ENCODE data around the gene IGFN1. TPM values are rescaled to one million over a fixed set of nuclear protein-coding genes. Genes with fewer than 3 reads are reported as not detected.

IGFN1 gene
- total and polyA plus RNA-seq, 2 experiments from 2014 or later: not detected

DNA sequence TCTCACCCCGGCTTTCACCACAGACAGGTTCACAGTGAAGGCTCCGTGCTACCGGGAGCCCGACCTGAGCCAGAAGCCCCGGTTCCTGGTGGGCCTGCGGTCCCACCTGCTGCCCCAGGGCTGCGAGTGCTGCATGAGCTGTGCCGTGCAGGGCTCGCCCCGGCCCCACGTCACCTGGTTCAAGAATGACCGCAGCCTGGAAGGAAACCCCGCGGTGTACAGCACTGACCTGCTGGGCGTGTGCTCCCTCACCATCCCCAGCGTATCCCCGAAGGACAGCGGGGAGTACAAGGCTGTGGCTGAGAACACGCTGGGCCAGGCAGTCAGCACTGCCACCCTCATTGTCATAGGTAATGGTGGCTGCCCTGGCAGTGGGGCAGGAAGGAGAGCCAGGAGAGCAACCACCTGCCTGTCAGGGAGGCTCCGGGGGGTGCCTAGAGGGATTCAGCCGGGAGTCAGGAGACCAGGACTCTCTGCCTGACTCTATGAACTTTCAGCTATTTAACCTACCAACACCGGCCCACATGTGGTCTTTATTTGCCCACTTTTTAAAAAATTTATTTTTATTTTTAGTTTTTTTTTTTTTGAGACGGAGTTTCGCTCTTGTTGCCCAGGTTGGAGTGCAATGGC, 36.4 kb downstream of the IGFN1 start:
- ATAC-seq (no peak; the same call in 2 of the 3 replicates), DNase-seq (ENCODE audit: low spot score) (no peak)
- no peak overlapping the region for H3K4me2 ChIP-seq
- Mint-ChIP-seq H3K27ac (no peak overlapping the region), H3K27me3 (ENCODE audit: insufficient read depth, low read depth, poor library complexity) (no peaks in the 10 kb centered on the region), H3K4me1 (no peaks in the 10 kb centered on the region), H3K9me3 (peaks cover 6% of the 10 kb centered on the region; the same call in 2 of the 3 replicates), H3K4me3 (no peak overlapping the region), H3K36me3 (ENCODE audit: low read depth) (no peaks in the 10 kb centered on the region)
- no peak overlapping the region for H3K27ac ChIP-seq (ENCODE audit: low read depth)
- H3K36me3 ChIP-seq (ENCODE audit: insufficient read depth): no peaks in the 10 kb centered on the region
- no peaks in the 10 kb centered on the region for H3K4me1 ChIP-seq (ENCODE audit: insufficient read depth)
- TF ChIP-seq, protein P1, sequence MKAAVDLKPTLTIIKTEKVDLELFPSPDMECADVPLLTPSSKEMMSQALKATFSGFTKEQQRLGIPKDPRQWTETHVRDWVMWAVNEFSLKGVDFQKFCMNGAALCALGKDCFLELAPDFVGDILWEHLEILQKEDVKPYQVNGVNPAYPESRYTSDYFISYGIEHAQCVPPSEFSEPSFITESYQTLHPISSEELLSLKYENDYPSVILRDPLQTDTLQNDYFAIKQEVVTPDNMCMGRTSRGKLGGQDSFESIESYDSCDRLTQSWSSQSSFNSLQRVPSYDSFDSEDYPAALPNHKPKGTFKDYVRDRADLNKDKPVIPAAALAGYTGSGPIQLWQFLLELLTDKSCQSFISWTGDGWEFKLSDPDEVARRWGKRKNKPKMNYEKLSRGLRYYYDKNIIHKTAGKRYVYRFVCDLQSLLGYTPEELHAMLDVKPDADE (IDR thresholded peaks at IDR 0.05): no peak
- TF ChIP-seq CREB1 (CRISPR knock-in tag; IDR thresholded peaks at IDR 0.05; ENCODE audit: low read depth): no peak
- TF ChIP-seq ZNF462 (CRISPR knock-in tag; IDR thresholded peaks at IDR 0.05): no peak
- no peak for TF ChIP-seq EZH2phosphoT487 (IDR thresholded peaks at IDR 0.05; ENCODE audit: unreplicated experiment)
- no peaks in the 10 kb centered on the region for H3K9me2 ChIP-seq (ENCODE audit: insufficient read depth)
- H2AFZ ChIP-seq: no peak overlapping the region
- H3K4me3 ChIP-seq: no peak overlapping the region
- no peaks in the 10 kb centered on the region for H3K27me3 ChIP-seq (ENCODE audit: insufficient read depth)
- H3K79me2 ChIP-seq (replicated peaks; ENCODE audit: insufficient read depth): no peaks in the 10 kb centered on the region
- H3F3A ChIP-seq (replicated peaks; ENCODE audit: low read depth): no peaks in the 10 kb centered on the region
- no peaks in the 10 kb centered on the region for H4K20me1 ChIP-seq (replicated peaks; ENCODE audit: insufficient read depth)
